Measurements from ENCODE around the gene CDC5L. TPM values are rescaled to one million over a fixed set of nuclear protein-coding genes. Genes with fewer than 3 reads are reported as not detected.

CDC5L gene
- total and polyA plus RNA-seq, 2 experiments from 2014 or later, result 17.1 to 20.3 TPM

- no peak for DNase-seq (ENCODE audit: low read depth in 1 of 2, low spot score in 1 of 2)
- Histone ChIP-seq H3K9me3 (ENCODE audit: low read depth) (no peaks in the 10 kb centered on the region), H3K4me3 (no peak overlapping the region), H3K27me3 (no peaks in the 10 kb centered on the region), H3K4me1 (ENCODE audit: low read depth) (no peaks in the 10 kb centered on the region), H3K27ac (no peak overlapping the region), H3K36me3 (no peaks in the 10 kb centered on the region)
- no peak for TF ChIP-seq CTCF (IDR thresholded peaks at IDR 0.05; ENCODE audit: low read depth, low read length)
Measured at GRCh38 chr6:44377484-44377883, 10.0 kb upstream of the CDC5L start.

GRCh38 chr6:44377971-44378370, 9.5 kb upstream of the CDC5L start:
- Histone ChIP-seq H3K27ac (no peak overlapping the region), H3K9me3 (ENCODE audit: low read depth) (no peaks in the 10 kb centered on the region), H3K27me3 (no peaks in the 10 kb centered on the region), H3K4me1 (ENCODE audit: low read depth) (no peaks in the 10 kb centered on the region), H3K4me3 (no peak overlapping the region), H3K36me3 (no peaks in the 10 kb centered on the region)
- no peak for TF ChIP-seq CTCF (IDR thresholded peaks at IDR 0.05; ENCODE audit: low read depth, low read length)
- DNase-seq (ENCODE audit: low read depth in 1 of 2, low spot score in 1 of 2), result no peak

GRCh38 chr6:44381739-44382138, 5.8 kb upstream of the CDC5L start:
- TF ChIP-seq CTCF (IDR thresholded peaks at IDR 0.05; ENCODE audit: low read depth, low read length), result no peak
- Histone ChIP-seq H3K9me3 (ENCODE audit: low read depth) (no peaks in the 10 kb centered on the region), H3K4me1 (ENCODE audit: low read depth) (no peaks in the 10 kb centered on the region), H3K27ac (no peak overlapping the region), H3K27me3 (no peaks in the 10 kb centered on the region), H3K36me3 (no peaks in the 10 kb centered on the region), H3K4me3 (no peak overlapping the region)
- peak in 1 of 2 donors; percentile 33 for DNase-seq (ENCODE audit: low read depth in 1 of 2, low spot score in 1 of 2)

- H3K36me3 ChIP-seq, result peaks cover 3% of the 10 kb centered on the region
- peak overlapping the region; percentile 97 for H3K27ac ChIP-seq
- H3K27me3 ChIP-seq, result no peaks in the 10 kb centered on the region
- peak overlapping the region; percentile 77 for H3K4me3 ChIP-seq
- no peak for TF ChIP-seq CTCF (IDR thresholded peaks at IDR 0.05; ENCODE audit: low read depth, low read length)
- peaks cover 12% of the 10 kb centered on the region for H3K4me1 ChIP-seq (ENCODE audit: low read depth)
- H3K9me3 ChIP-seq (ENCODE audit: low read depth), result no peaks in the 10 kb centered on the region
- no peak for DNase-seq (ENCODE audit: low read depth in 1 of 2, low spot score in 1 of 2)
Measured at GRCh38 chr6:44386364-44386928, 1.1 kb upstream of the CDC5L start.

GRCh38 chr6:44386929-44387345, 569 bp upstream of the CDC5L start:
- TF ChIP-seq CTCF (IDR thresholded peaks at IDR 0.05; ENCODE audit: low read depth, low read length), result no peak
- peak overlapping the region; percentile 97 for H3K27ac ChIP-seq
- DNase-seq (ENCODE audit: low read depth in 1 of 2, low spot score in 1 of 2), result peak in 1 of 2 donors; percentile 60
- peak overlapping the region; percentile 77 for H3K4me3 ChIP-seq
- H3K36me3 ChIP-seq, result peaks cover 4% of the 10 kb centered on the region
- peaks cover 12% of the 10 kb centered on the region for H3K4me1 ChIP-seq (ENCODE audit: low read depth)
- no peaks in the 10 kb centered on the region for H3K9me3 ChIP-seq (ENCODE audit: low read depth)
- no peaks in the 10 kb centered on the region for H3K27me3 ChIP-seq

All from cardiac muscle cell (in vitro differentiated cells and primary cell).